ACC112 (cell line): ENCODE measurements around the gene CAMTA1.
A peak's percentile ranks its signal among the peaks of the same experiment; 100 is the strongest.

ENCODE experiments used
- H2AFZ ChIP-seq: fragments of 200-600 bp; sonication (generic); one replicate; pipeline ENCODE4 v1.6.0; 2017; ENCODE audit warnings: antibody characterized with exemption, low read length; ENCODE audit not compliant: unreplicated experiment
- H3K27ac ChIP-seq: fragments of 200-600 bp; sonication (generic); 2 replicates; pipeline ENCODE4 v1.5.1; 2014; ENCODE audit warnings: low read depth, mild to moderate bottlenecking, antibody characterized with exemption, low read length, moderate library complexity
- H3K27me3 ChIP-seq: fragments of 200-600 bp; sonication (generic); 2 replicates; pipeline ENCODE4 v1.6.1; 2014; ENCODE audit warnings: mild to moderate bottlenecking, antibody characterized with exemption, low read length, moderate library complexity, mixed read lengths; ENCODE audit not compliant: insufficient read depth
- H3K36me3 ChIP-seq: fragments of 200-600 bp; sonication (generic); 2 replicates; pipeline ENCODE4 v1.6.1; 2016; ENCODE audit warnings: mild to moderate bottlenecking, antibody characterized with exemption, low read length, moderate library complexity, mixed read lengths; ENCODE audit not compliant: insufficient read depth
- H3K4me1 ChIP-seq: fragments of 200-600 bp; sonication (generic); one replicate; pipeline ENCODE4 v1.6.1; 2016; ENCODE audit warnings: low read length, mixed read lengths; ENCODE audit not compliant: insufficient read depth, unreplicated experiment, control insufficient read depth
- H3K4me3 ChIP-seq: fragments of 200-600 bp; sonication (generic); 2 replicates; pipeline ENCODE4 v1.5.1; 2014; ENCODE audit warnings: mild to moderate bottlenecking, low read depth, low read length
- H3K79me2 ChIP-seq: fragments of 200-600 bp; sonication (generic); one replicate; pipeline ENCODE4 v1.6.0; 2016; ENCODE audit warnings: low read length; ENCODE audit not compliant: control insufficient read depth, unreplicated experiment, insufficient read depth

CAMTA1 gene

GRCh38 chr1:7049913-7050625, 264.8 kb downstream of the CAMTA1 start:
- no peak overlapping the region for H3K4me3 ChIP-seq
- H3K79me2 ChIP-seq = no peaks in the 10 kb centered on the region
- H2AFZ ChIP-seq = no peak overlapping the region
- no peak overlapping the region for H3K27ac ChIP-seq
- H3K27me3 ChIP-seq = peaks cover 55% of the 10 kb centered on the region
- no peaks in the 10 kb centered on the region for H3K36me3 ChIP-seq
- H3K4me1 ChIP-seq = no peaks in the 10 kb centered on the region

GRCh38 chr1:7050751-7051665, 265.8 kb downstream of the CAMTA1 start:
- no peaks in the 10 kb centered on the region for H3K79me2 ChIP-seq
- H3K4me3 ChIP-seq = no peak overlapping the region
- H3K27ac ChIP-seq = no peak overlapping the region
- H3K36me3 ChIP-seq = no peaks in the 10 kb centered on the region
- H3K27me3 ChIP-seq = peaks cover 56% of the 10 kb centered on the region
- no peaks in the 10 kb centered on the region for H3K4me1 ChIP-seq
- no peak overlapping the region for H2AFZ ChIP-seq

- H3K4me1 ChIP-seq = no peaks in the 10 kb centered on the region
- no peak overlapping the region for H2AFZ ChIP-seq
- H3K27me3 ChIP-seq = peaks cover 48% of the 10 kb centered on the region
Observed at GRCh38 chr1:7052701-7053100, 267.4 kb downstream of the CAMTA1 start.

GRCh38 chr1:7060745-7061144, 275.5 kb downstream of the CAMTA1 start:
- H3K79me2 ChIP-seq = no peaks in the 10 kb centered on the region
- no peaks in the 10 kb centered on the region for H3K36me3 ChIP-seq
- peaks cover 59% of the 10 kb centered on the region for H3K27me3 ChIP-seq
- H2AFZ ChIP-seq = no peak overlapping the region
- H3K27ac ChIP-seq = no peak overlapping the region
- H3K4me3 ChIP-seq = no peak overlapping the region
- H3K4me1 ChIP-seq = no peaks in the 10 kb centered on the region

More at GRCh38 chr1:7052701-7053100, 267.4 kb downstream of the CAMTA1 start:
- no peaks in the 10 kb centered on the region for H3K36me3 ChIP-seq
- no peak overlapping the region for H3K27ac ChIP-seq
- no peak overlapping the region for H3K4me3 ChIP-seq
- H3K79me2 ChIP-seq = no peaks in the 10 kb centered on the region

- Histone ChIP-seq H3K27me3 (peaks cover 74% of the 10 kb centered on the region), H3K79me2 (no peaks in the 10 kb centered on the region), H3K36me3 (no peaks in the 10 kb centered on the region), H3K27ac (no peak overlapping the region), H3K4me1 (no peaks in the 10 kb centered on the region), H2AFZ (no peak overlapping the region), H3K4me3 (no peak overlapping the region)
Observed at GRCh38 chr1:7062346-7063061, 277.2 kb downstream of the CAMTA1 start.

GRCh38 chr1:7063981-7064380, 278.7 kb downstream of the CAMTA1 start:
- H2AFZ ChIP-seq = no peak overlapping the region
- peaks cover 71% of the 10 kb centered on the region for H3K27me3 ChIP-seq
- no peak overlapping the region for H3K4me3 ChIP-seq
- H3K36me3 ChIP-seq = no peaks in the 10 kb centered on the region
- no peaks in the 10 kb centered on the region for H3K79me2 ChIP-seq
- H3K27ac ChIP-seq = no peak overlapping the region
- no peaks in the 10 kb centered on the region for H3K4me1 ChIP-seq

- H3K27me3 ChIP-seq = peaks cover 59% of the 10 kb centered on the region
- H3K79me2 ChIP-seq = no peaks in the 10 kb centered on the region
- no peaks in the 10 kb centered on the region for H3K36me3 ChIP-seq
- no peak overlapping the region for H3K27ac ChIP-seq
- no peak overlapping the region for H2AFZ ChIP-seq
- H3K4me1 ChIP-seq = no peaks in the 10 kb centered on the region
- H3K4me3 ChIP-seq = no peak overlapping the region
Observed at GRCh38 chr1:7068552-7068951, 283.3 kb downstream of the CAMTA1 start.

- H3K4me1 ChIP-seq = no peaks in the 10 kb centered on the region
- H3K4me3 ChIP-seq = peak overlapping the region; percentile 64
- no peaks in the 10 kb centered on the region for H3K36me3 ChIP-seq
- no peaks in the 10 kb centered on the region for H3K79me2 ChIP-seq
- H3K27ac ChIP-seq = no peak overlapping the region
- peaks cover 55% of the 10 kb centered on the region for H3K27me3 ChIP-seq
- peak overlapping the region; percentile 43 for H2AFZ ChIP-seq
Observed at GRCh38 chr1:7069931-7070330, 284.7 kb downstream of the CAMTA1 start.

- H2AFZ ChIP-seq = peak overlapping the region; percentile 43
- H3K4me3 ChIP-seq = peak overlapping the region; percentile 64
Observed at GRCh38 chr1:7070389-7071029, 285.3 kb downstream of the CAMTA1 start.

GRCh38 chr1:7076117-7076516, 290.9 kb downstream of the CAMTA1 start:
- H3K4me1 ChIP-seq = no peaks in the 10 kb centered on the region
- H3K36me3 ChIP-seq = no peaks in the 10 kb centered on the region
- no peak overlapping the region for H3K27ac ChIP-seq
- H3K27me3 ChIP-seq = peaks cover 44% of the 10 kb centered on the region
- no peaks in the 10 kb centered on the region for H3K79me2 ChIP-seq
- no peak overlapping the region for H2AFZ ChIP-seq
- H3K4me3 ChIP-seq = no peak overlapping the region

More at GRCh38 chr1:7070389-7071029, 285.3 kb downstream of the CAMTA1 start:
- Histone ChIP-seq H3K36me3 (no peaks in the 10 kb centered on the region), H3K27ac (no peak overlapping the region), H3K4me1 (no peaks in the 10 kb centered on the region), H3K27me3 (peaks cover 52% of the 10 kb centered on the region), H3K79me2 (no peaks in the 10 kb centered on the region)
